Endothelial cell of umbilical vein (primary cell): ENCODE results near the gene RBMS3. TPM values are rescaled to one million over a fixed set of nuclear protein-coding genes. Genes with fewer than 3 reads are reported as not detected.

Experiments used
- BruUV-seq: library from RNA; stranded (reverse); fragments of 400-500 nt; replicated peaks from 2 replicates; lab custom pipeline; 2021; lab: Mats Ljungman, UMichigan
- CTCF ChIA-PET: fragments of 300-600, 350-600 bp; sonication (Branson Sonifier 250); formaldehyde crosslinking; loops from one replicate; lab custom pipeline; 2021; ENCODE audit warnings: antibody characterized with exemption, inconsistent platforms; lab: Charles Lee
- POLR2A ChIA-PET: fragments of 300-600, 350-600 bp; sonication (Branson Sonifier 250); formaldehyde crosslinking; loops from one replicate; lab custom pipeline; 2021; ENCODE audit warnings: antibody characterized with exemption, inconsistent platforms; lab: Charles Lee
- DNase-seq: peaks from one replicate; pipeline ENCODE4 v3.0.0-alpha.2; 2011; ENCODE audit warnings: low read depth, low spot score
- FAIRE-seq: peaks from 2 replicates; lab custom pipeline; 2011; peaks lifted over from hg19 to GRCh38; lab: Jason Lieb, UNC
- H2AFZ ChIP-seq: 2 replicates; pipeline ENCODE4 v1.6.0; 2012; ENCODE audit warnings: low read depth, low read length, control low read depth, inconsistent platforms
- H3K27ac ChIP-seq: 2 replicates; pipeline ENCODE4 v1.5.1; 2011; ENCODE audit warnings: low read depth, mild to moderate bottlenecking, control low read depth, low read length, moderate library complexity; ENCODE audit not compliant: insufficient read depth
- H3K27me3 ChIP-seq, 2 experiments: 2 replicates each; pipeline versions ENCODE4 v1.6.0 to v1.6.1; 2011; ENCODE audit warnings: low read length in 2 of 2, mixed read lengths in 1 of 2; ENCODE audit not compliant: control insufficient read depth in 2 of 2, insufficient read depth in 2 of 2
- H3K36me3 ChIP-seq, 2 experiments: 2 replicates in 1 of 2; 3 replicates in 1 of 2; pipeline ENCODE4 v1.5.1; 2011; ENCODE audit warnings: low read length in 2 of 2, mild to moderate bottlenecking in 1 of 2, moderate library complexity in 1 of 2; ENCODE audit not compliant: control insufficient read depth in 2 of 2, insufficient read depth in 2 of 2; ENCODE audit errors: extremely low read depth in 1 of 2
- H3K4me1 ChIP-seq: 3 replicates; pipeline ENCODE4 v1.5.1; 2011; ENCODE audit warnings: mild to moderate bottlenecking, low read length; ENCODE audit not compliant: control insufficient read depth, insufficient read depth; ENCODE audit errors: extremely low read depth
- H3K4me2 ChIP-seq: 2 replicates; pipeline ENCODE4 v1.6.1; 2011; ENCODE audit warnings: low read length, control low read depth, mixed read lengths; ENCODE audit not compliant: insufficient read depth
- H3K4me3 ChIP-seq, 3 experiments: fragments of 200-600 bp in 1 of 3; sonication (generic), shearing (Covaris generic) in 1 of 3; replicated peaks in 1 of 3; 2 replicates each; pipeline ENCODE4 v1.5.1; 2011 to 2016; ENCODE audit warnings: control low read depth in 3 of 3, low read length in 3 of 3, mild to moderate bottlenecking in 2 of 3, inconsistent platforms in 1 of 3, low read depth in 1 of 3, moderate library complexity in 1 of 3; ENCODE audit not compliant: insufficient read depth in 1 of 3
- H3K79me2 ChIP-seq: 2 replicates; pipeline ENCODE4 v1.6.0; 2012; ENCODE audit warnings: low read length, inconsistent platforms; ENCODE audit not compliant: control insufficient read depth, insufficient read depth
- H3K9ac ChIP-seq: replicated peaks from 2 replicates; pipeline ENCODE3; 2011; ENCODE audit warnings: low read length, control low read depth; ENCODE audit not compliant: insufficient read depth; ENCODE audit errors: extremely low read depth
- H3K9me1 ChIP-seq: replicated peaks from 3 replicates; pipeline ENCODE4 v1.6.0; 2011; ENCODE audit warnings: mild to moderate bottlenecking, low read length; ENCODE audit not compliant: control insufficient read depth, insufficient read depth; ENCODE audit errors: extremely low read depth
- H3K9me3 ChIP-seq: replicated peaks from 2 replicates; pipeline ENCODE4 v1.5.1; 2012; ENCODE audit warnings: low read length, inconsistent platforms; ENCODE audit not compliant: control insufficient read depth, insufficient read depth
- H4K20me1 ChIP-seq: replicated peaks from 2 replicates; pipeline ENCODE3; 2011; ENCODE audit warnings: mild to moderate bottlenecking, low read length; ENCODE audit not compliant: control insufficient read depth, insufficient read depth; ENCODE audit errors: extremely low read depth
- CTCF ChIP-seq, 2 donors: IDR thresholded peaks; 1 replicate in 1 of 2; 2 replicates in 1 of 2; pipeline ENCODE4 v1.5.1; 2011; ENCODE audit warnings: low read length in 2 of 2, mild to moderate bottlenecking in 2 of 2, moderate library complexity in 2 of 2, control low read depth in 1 of 2, inconsistent platforms in 1 of 2, low read depth in 1 of 2; ENCODE audit not compliant: insufficient read depth in 1 of 2; ENCODE audit errors: extremely low read depth in 1 of 2
- EZH2 ChIP-seq: IDR thresholded peaks from 2 replicates; pipeline ENCODE4 v1.6.1; 2012; ENCODE audit warnings: borderline replicate concordance, low read depth, mild to moderate bottlenecking, moderate library complexity, low read length, inconsistent platforms; ENCODE audit not compliant: severe bottlenecking
- FOS ChIP-seq: IDR thresholded peaks from 2 replicates; pipeline ENCODE4 v1.6.1; 2011; ENCODE audit warnings: mild to moderate bottlenecking, low read length, moderate library complexity, borderline replicate concordance; ENCODE audit not compliant: insufficient read depth
- GATA2 ChIP-seq: IDR thresholded peaks from 2 replicates; pipeline ENCODE4 v1.7.0; 2011; ENCODE audit warnings: low read depth, mild to moderate bottlenecking, moderate library complexity, mixed read lengths, low read length; ENCODE audit not compliant: insufficient read length, insufficient read depth
- JUN ChIP-seq: IDR thresholded peaks from 2 replicates; pipeline ENCODE4 v1.6.1; 2011; ENCODE audit warnings: borderline replicate concordance, low read depth; ENCODE audit not compliant: insufficient read length, insufficient read depth
- MAX ChIP-seq: IDR thresholded peaks from 2 replicates; pipeline ENCODE4 v1.6.1; 2011; ENCODE audit not compliant: insufficient read depth, insufficient read length
- MYC ChIP-seq: IDR thresholded peaks from one replicate; pipeline ENCODE4 v1.6.1; 2011; ENCODE audit warnings: mild to moderate bottlenecking, low read depth, low read length
- POLR2A ChIP-seq: IDR thresholded peaks from 2 replicates; pipeline ENCODE4 v1.6.1; 2012; ENCODE audit warnings: low read depth, mild to moderate bottlenecking, control low read depth, low read length
- POLR2AphosphoS5 ChIP-seq: IDR thresholded peaks from 2 replicates; pipeline ENCODE4 v1.6.1; 2012; ENCODE audit warnings: low read depth, mild to moderate bottlenecking, control low read depth, low read length, moderate library complexity; ENCODE audit not compliant: insufficient read depth
- dilution Hi-C: fragments of 300-500 bp; cut with MboI; formaldehyde crosslinking; loops from one replicate; pipeline ENCODE4 v1.15.0; 2019; ENCODE audit warnings: low sequenced_read_pairs; ENCODE audit not compliant: extremely low pct_ligation_motif_present
- intact Hi-C: fragments of 100-400 bp; cut with micrococcal nuclease; formaldehyde crosslinking; loops from one replicate; pipeline ENCODE4 v1.10.0; 2022
- polyA plus RNA-seq, 4 experiments: library from polyadenylated mRNA; depleted of rRNA in 3 of 4; stranded (reverse) in 3 of 4; unstranded in 1 of 4; fragments of >200 nt; gene quantifications; 2 replicates each; pipeline versions ENCODE4 v1.2.1 to v1.2.3, GENCODE V29; 2011 to 2012; ENCODE audit warnings: missing spikeins in 1 of 4
- total RNA-seq: library from RNA; stranded (reverse); gene quantifications from 2 replicates; pipeline ENCODE4 v1.2.3, GENCODE V29; 2021

RBMS3 gene
- total and polyA plus RNA-seq, 2 donors (not counting 3 experiments of a cell fraction or from before 2014, with no cell fraction given): 13.6 to 42.3 TPM

- Histone ChIP-seq H3K9me3 (no peaks in the 10 kb centered on the region), H3K4me1 (no peaks in the 10 kb centered on the region), H2AFZ (no peak overlapping the region), H3K9ac (no peak overlapping the region), H4K20me1 (no peaks in the 10 kb centered on the region), H3K4me3 (no peak overlapping the region), H3K4me2 (no peak overlapping the region), H3K27me3 (no peaks in the 10 kb centered on the region), H3K27ac (no peak overlapping the region), H3K9me1 (no peaks in the 10 kb centered on the region), H3K36me3 (no peaks in the 10 kb centered on the region), H3K79me2 (no peaks in the 10 kb centered on the region)
- ChIA-PET POLR2A (no interaction called here), CTCF (no interaction called here)
- dilution Hi-C loops: no loop called here
- no peak for TF ChIP-seq POLR2A
- TF ChIP-seq CTCF (IDR thresholded peaks at IDR 0.05; ENCODE audit: extremely low read depth in 1 of 2, insufficient read depth in 1 of 2, low read depth in 1 of 2, low read length in 2 of 2): no peak
- TF ChIP-seq FOS: no peak
- TF ChIP-seq MYC: no peak
- TF ChIP-seq JUN: no peak
- TF ChIP-seq POLR2AphosphoS5: no peak
- no peak for TF ChIP-seq MAX
- TF ChIP-seq EZH2: no peak
- no peak for TF ChIP-seq GATA2
- DNase-seq: no peak
- intact Hi-C loops: no loop called here
- FAIRE-seq: no peak
- BruUV-seq: no TSS peak
Measured at GRCh38 chr3:29880809-29881208, 599.9 kb downstream of the RBMS3 start.
